PC-3 (cell line): ENCODE results near the gene RPS6KC1. TPM values are rescaled to one million over a fixed set of nuclear protein-coding genes. Genes with fewer than 3 reads are reported as not detected.

Experiments used
- ATAC-seq: fragments of 200-7000 bp; cut with Tn5 transposase; 2 replicates; pipeline ENCODE4 v1.9.1; 2020; ENCODE audit warnings: mild to moderate bottlenecking, moderate library complexity
- BruUV-seq: library from RNA; stranded (reverse); fragments of 400-500 nt; replicated peaks from 2 replicates; lab custom pipeline; 2021; lab: Mats Ljungman, UMichigan
- CTCF ChIA-PET: fragments of 300-600 bp; sonication (Branson Sonifier 250); formaldehyde crosslinking; loops from one replicate; lab custom pipeline; 2022; ENCODE audit warnings: antibody characterized with exemption; lab: Charles Lee
- POLR2A ChIA-PET: fragments of 300-600 bp; sonication (Branson Sonifier 250); formaldehyde crosslinking; loops from one replicate; lab custom pipeline; 2022; ENCODE audit warnings: antibody characterized with exemption; ENCODE audit not compliant: unreplicated experiment; lab: Charles Lee
- DNase-seq: peaks from one replicate; pipeline ENCODE4 v3.0.0-alpha.2; 2015
- H2AFZ ChIP-seq: fragments of 300-600 bp; sonication (generic); 2 replicates; pipeline ENCODE4 v1.6.0; 2016; ENCODE audit warnings: antibody characterized with exemption, low read length
- H3F3A ChIP-seq: fragments of 300-600 bp; sonication (generic); one replicate; pipeline ENCODE4 v1.6.0; 2017; ENCODE audit warnings: antibody characterized with exemption, low read length, control low read depth, mild to moderate bottlenecking; ENCODE audit not compliant: unreplicated experiment
- H3K27ac ChIP-seq: fragments of 300-600 bp; sonication (generic); 2 replicates; pipeline ENCODE4 v1.5.1; 2016; ENCODE audit warnings: mild to moderate bottlenecking, low read length
- H3K27me3 ChIP-seq: fragments of 300-600 bp; sonication (generic); 2 replicates; pipeline ENCODE4 v1.6.1; 2016; ENCODE audit warnings: low read length, mixed read lengths
- H3K36me3 ChIP-seq: fragments of 300-600 bp; sonication (generic); 2 replicates; pipeline ENCODE4 v1.6.1; 2016; ENCODE audit warnings: low read depth, mixed run types, low read length, mixed read lengths
- H3K4me1 ChIP-seq: fragments of 300-600 bp; sonication (generic); 2 replicates; pipeline ENCODE4 v1.5.1; 2016; ENCODE audit warnings: low read length; ENCODE audit not compliant: insufficient read depth
- H3K4me2 ChIP-seq: fragments of 300-600 bp; sonication (generic); 2 replicates; pipeline ENCODE4 v1.6.0; 2016; ENCODE audit warnings: low read length
- H3K4me3 ChIP-seq: fragments of 300-600 bp; sonication (generic); 2 replicates; pipeline ENCODE4 v1.5.1; 2016; ENCODE audit warnings: mild to moderate bottlenecking, low read length, mixed read lengths
- H3K79me2 ChIP-seq: fragments of 300-600 bp; sonication (generic); 2 replicates; pipeline ENCODE4 v1.6.1; 2017; ENCODE audit warnings: low read length, mixed read lengths
- H3K9ac ChIP-seq: fragments of 300-600 bp; sonication (generic); 2 replicates; pipeline ENCODE4 v1.6.0; 2016; ENCODE audit warnings: mild to moderate bottlenecking, low read length
- H3K9me2 ChIP-seq: fragments of 300-600 bp; sonication (generic); replicated peaks from 2 replicates; pipeline ENCODE4 v1.6.1; 2016; ENCODE audit warnings: mixed run types, low read length, mixed read lengths
- H3K9me3 ChIP-seq: fragments of 300-600 bp; sonication (generic); 2 replicates; pipeline ENCODE4 v1.6.1; 2016; ENCODE audit warnings: low read length, mixed read lengths
- H4K20me1 ChIP-seq: fragments of 300-600 bp; sonication (generic); 2 replicates; pipeline ENCODE4 v1.6.1; 2016; ENCODE audit warnings: low read length, mixed read lengths
- CTCF ChIP-seq: fragments of 300-600 bp; sonication (generic); conservative IDR thresholded peaks from 2 replicates; pipeline ENCODE4 v1.5.1; 2017; ENCODE audit warnings: antibody characterized with exemption, low read depth, mild to moderate bottlenecking, low read length
- EZH2 ChIP-seq: fragments of 300-600 bp; sonication (generic); IDR thresholded peaks from one replicate; pipeline ENCODE4 v1.6.1; 2017; ENCODE audit warnings: antibody characterized with exemption, mild to moderate bottlenecking, low read length; ENCODE audit not compliant: unreplicated experiment
- EZH2phosphoT487 ChIP-seq: fragments of 300-600 bp; sonication (generic); IDR thresholded peaks from 2 replicates; pipeline ENCODE4 v1.6.1; 2018; ENCODE audit warnings: mild to moderate bottlenecking, antibody characterized with exemption, low read length, borderline replicate concordance
- intact Hi-C: fragments of 100-400 bp; cut with micrococcal nuclease; formaldehyde crosslinking; loops from 2 replicates; pipeline ENCODE4 v1.9.0; 2023
- total RNA-seq: library from RNA; depleted of rRNA; stranded (reverse); fragments of >200 nt; gene quantifications from 2 replicates; pipeline ENCODE4 v1.2.3, GENCODE V29; 2014

The RPS6KC1 gene
- total RNA-seq, 1 experiment from 2014 or later = 21.1 TPM

GRCh38 chr1:213119794-213120193 is 68.8 kb downstream of the RPS6KC1 start:
- Histone ChIP-seq H2AFZ (peak overlapping the region; percentile 36; the same call in 1 of the 2 replicates), H3K27ac (peak overlapping the region; percentile 33), H3K27me3 (no peaks in the 10 kb centered on the region), H3K79me2 (peaks cover 14% of the 10 kb centered on the region; the same call in 1 of the 2 replicates), H3K36me3 (no peaks in the 10 kb centered on the region), H3F3A (peaks cover 4% of the 10 kb centered on the region), H3K9ac (no peak overlapping the region), H3K4me1 (peaks cover 43% of the 10 kb centered on the region), H3K4me2 (peak overlapping the region; percentile 52), H3K9me3 (no peaks in the 10 kb centered on the region), H3K4me3 (peak overlapping the region; percentile 8; the same call in 1 of the 2 replicates), H3K9me2 (no peaks in the 10 kb centered on the region), H4K20me1 (0 out of 2 replicates have a peak, but pooled peaks cover 4% of the 10 kb centered on the region)
- ATAC-seq (peak; percentile 53), DNase-seq (peak; percentile 73)
- ChIA-PET POLR2A (no interaction called here), CTCF (no interaction called here)
- TF ChIP-seq CTCF (no peak), EZH2 (no peak), EZH2phosphoT487 (no peak)
- no TSS peak for BruUV-seq
- intact Hi-C loops = loop anchor here (5.0 to 10.0 kb wide), 4 partner anchors 102 to 895 kb away; partner anchors contain the start of gene ANGEL2

DNA sequence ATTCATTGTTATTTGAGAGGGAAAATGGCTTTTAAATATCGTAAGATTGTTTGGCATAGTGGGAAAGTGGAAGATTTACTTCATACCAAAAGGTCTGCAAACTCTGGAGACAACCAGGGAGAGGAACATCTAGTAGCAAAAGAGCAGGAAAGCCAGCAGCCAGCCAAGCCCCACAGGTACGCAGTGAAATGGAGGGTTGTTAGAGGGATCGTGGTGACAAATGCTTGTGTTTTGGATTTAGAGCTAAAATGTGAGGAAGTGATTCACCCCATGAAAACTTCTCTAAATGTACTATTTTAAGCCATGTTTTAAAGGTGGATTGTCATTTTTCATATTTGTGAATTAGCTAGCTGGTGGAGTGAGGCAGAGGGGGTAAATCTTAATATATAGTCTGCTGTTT is 69.3 kb downstream of the RPS6KC1 start:
- H3K27ac ChIP-seq = peak overlapping the region; percentile 33
- ATAC-seq (peak; percentile 74), DNase-seq (peak; percentile 61)
- H3F3A ChIP-seq = peaks cover 4% of the 10 kb centered on the region
- BruUV-seq = no TSS peak
- peak overlapping the region; percentile 36 for H2AFZ ChIP-seq
- no peaks in the 10 kb centered on the region for H3K9me2 ChIP-seq
- peaks cover 46% of the 10 kb centered on the region for H3K4me1 ChIP-seq
- intact Hi-C loops = loop anchor here (5.0 to 10.0 kb wide), 4 partner anchors 103 to 894 kb away; partner anchors contain the start of gene ANGEL2
- peak overlapping the region; percentile 52 for H3K4me2 ChIP-seq
- H3K79me2 ChIP-seq = peaks cover 14% of the 10 kb centered on the region; the same call in 1 of the 2 replicates
- H3K4me3 ChIP-seq = peak overlapping the region; percentile 8; the same call in 1 of the 2 replicates
- no peaks in the 10 kb centered on the region for H3K9me3 ChIP-seq
- no peaks in the 10 kb centered on the region for H3K27me3 ChIP-seq
- TF ChIP-seq EZH2phosphoT487 (no peak), CTCF (no peak), EZH2 (no peak)
- no peak overlapping the region for H3K9ac ChIP-seq
- H4K20me1 ChIP-seq = 0 out of 2 replicates have a peak, but pooled peaks cover 4% of the 10 kb centered on the region
- ChIA-PET CTCF (interaction anchor here (0.6 kb wide), 1 partner anchor 28 kb away, joined by 3 read pairs; no protein-coding TSS in a partner anchor), POLR2A (interaction anchor here (0.6 kb wide), 1 partner anchor 9 kb away, joined by 3 read pairs; no protein-coding TSS in a partner anchor)
- no peaks in the 10 kb centered on the region for H3K36me3 ChIP-seq
